GM15510 (cell line): ENCODE data around the gene DIPK1A.

Source experiments
- POLR2A ChIP-seq: IDR thresholded peaks from 3 replicates; pipeline ENCODE4 v1.6.1; 2011; ENCODE audit warnings: borderline replicate concordance; ENCODE audit not compliant: insufficient read length; ENCODE audit errors: extremely low read depth

The DIPK1A gene

DNA sequence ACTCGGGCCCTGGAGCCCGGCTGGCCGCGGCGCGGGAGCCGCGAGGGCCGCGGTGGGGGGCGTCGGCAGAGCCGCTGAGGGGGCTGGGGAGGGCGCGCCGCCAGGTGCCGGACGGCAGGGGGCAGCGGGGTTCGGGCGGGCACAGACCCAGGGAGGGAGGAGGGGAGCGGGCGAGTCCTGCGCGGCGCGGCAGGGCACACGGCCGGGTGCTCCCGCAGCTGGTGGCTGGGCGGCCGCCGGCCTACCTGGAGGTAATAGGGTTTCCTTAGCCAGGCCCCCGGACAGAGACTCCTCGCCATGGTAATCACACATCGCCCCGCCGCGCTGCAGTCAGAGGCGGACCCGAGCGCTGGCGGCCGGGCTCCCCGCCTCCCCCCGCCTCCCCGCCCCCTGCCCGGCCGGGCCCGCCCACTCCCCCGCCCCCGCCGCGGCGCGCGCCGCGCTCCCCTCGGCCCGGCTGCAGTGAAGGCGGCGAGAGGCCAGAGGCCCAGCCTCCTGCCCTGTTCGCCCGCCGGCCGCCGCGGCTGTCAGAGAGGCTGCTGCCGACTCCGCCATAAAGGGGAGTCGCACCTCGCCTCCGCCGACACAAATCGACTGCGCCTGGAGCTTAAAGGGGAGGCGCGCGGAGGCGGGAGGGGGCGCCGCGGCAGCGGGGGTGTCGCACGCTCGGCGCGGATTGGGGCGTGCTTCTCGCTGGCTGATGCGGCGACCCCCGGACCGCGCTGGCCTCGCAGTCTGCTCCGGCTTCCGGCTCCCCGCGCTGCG lies at the start of gene DIPK1A:
TSS of gene DIPK1A (minus strand) at position 332 of the 765 bp plus-strand sequence. CDS start at position 299, 33 bp downstream.
- TF ChIP-seq POLR2A: peak; percentile 76

DNA sequence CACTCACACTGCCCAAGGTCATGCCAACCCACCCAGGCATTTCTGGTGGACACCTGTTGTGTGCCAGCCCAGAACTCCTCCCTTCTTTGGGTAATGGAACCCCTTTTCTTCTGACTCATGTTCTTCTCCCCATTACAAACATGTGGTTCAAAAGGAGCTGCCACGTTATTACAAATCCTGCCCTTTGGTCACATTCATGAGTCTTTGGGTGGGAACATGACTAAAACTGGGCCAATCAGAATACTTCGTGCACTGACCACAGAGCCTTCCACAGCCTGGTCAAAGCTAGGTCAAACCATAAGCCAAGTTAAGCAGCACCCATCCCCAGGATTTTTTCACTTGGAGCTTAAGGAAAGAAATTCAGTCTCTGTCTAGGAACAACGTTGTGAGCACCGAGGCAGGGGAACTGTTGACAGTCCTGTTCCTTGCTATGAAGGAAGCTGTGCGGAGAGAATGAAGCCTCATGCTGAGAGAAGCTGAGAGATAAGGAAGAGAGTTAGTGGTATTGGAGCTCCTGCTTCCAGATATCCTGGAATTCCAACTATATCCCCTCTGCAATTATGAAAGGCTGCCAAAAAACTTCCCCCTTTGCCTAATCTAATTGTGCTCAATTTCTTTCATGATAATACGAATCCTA lies 46.8 kb upstream of the DIPK1A start:
- no peak for TF ChIP-seq POLR2A

DNA sequence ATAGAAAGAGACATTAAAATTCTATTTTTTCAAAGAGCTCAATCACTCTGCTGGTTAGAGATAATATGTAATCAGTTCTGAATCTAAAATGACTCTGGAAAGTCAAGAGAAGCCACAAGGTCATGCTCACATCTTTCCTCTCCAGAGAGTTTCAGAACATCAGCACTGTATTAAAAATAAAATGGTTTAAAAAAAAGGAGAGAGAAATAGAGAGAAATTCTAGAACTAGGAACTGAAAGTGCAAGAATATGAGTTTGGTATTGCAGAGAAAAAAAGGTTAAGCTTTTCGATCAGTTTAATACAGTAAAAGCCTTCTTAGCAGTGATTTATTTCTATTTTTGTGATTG lies 44.0 kb upstream of the DIPK1A start:
- no peak for TF ChIP-seq POLR2A

DNA sequence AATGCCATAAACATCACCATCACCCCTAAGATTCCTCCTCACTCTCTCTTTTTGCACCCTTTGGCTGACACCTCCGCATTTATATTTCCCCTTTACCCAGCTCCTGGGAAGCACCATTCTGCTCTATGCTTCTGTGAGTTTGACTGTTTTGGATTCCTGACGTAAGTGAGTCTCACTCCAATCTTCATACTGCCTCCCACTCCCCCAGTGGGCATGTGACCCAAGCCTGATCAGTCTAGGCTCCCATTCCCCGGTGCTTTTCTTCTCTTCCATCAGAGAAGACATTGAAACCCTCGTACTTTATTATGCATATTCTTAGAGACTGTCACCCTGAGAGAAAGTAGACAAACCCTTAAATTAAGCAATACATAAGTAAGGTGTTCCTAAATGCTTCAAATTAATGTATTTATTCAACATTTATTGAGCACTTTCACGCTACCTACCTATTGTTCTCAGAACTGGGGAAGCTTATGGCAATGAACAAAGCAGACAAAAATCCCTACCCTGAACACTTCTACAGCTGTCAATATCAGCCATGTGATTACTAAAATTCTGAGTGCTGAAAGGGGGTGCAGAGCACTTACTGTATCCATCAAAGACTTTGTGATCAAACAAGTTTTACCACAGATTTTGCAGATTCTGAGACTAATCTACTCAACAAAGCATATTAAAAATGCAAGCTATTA lies 43.4 kb upstream of the DIPK1A start:
- no peak for TF ChIP-seq POLR2A

DNA sequence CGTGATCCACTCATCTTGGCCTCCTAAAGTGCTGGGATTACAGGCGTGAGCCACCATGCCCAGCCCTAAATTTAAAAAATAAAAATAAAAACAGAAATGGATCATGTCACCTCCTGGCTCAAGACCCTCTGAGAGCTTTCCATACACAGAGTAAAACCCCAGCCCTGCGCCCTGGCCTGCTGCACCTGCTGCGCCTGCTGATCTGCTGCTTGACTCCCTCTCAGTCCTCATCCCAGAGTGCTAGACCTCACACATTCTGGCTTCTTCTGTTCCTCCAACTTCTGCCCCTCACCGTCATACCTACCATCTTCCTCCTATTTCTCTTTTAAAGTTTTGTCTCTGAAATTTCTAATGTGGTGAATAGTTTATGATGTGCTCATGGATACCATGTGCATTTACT lies 42.7 kb upstream of the DIPK1A start:
- no peak for TF ChIP-seq POLR2A

DNA sequence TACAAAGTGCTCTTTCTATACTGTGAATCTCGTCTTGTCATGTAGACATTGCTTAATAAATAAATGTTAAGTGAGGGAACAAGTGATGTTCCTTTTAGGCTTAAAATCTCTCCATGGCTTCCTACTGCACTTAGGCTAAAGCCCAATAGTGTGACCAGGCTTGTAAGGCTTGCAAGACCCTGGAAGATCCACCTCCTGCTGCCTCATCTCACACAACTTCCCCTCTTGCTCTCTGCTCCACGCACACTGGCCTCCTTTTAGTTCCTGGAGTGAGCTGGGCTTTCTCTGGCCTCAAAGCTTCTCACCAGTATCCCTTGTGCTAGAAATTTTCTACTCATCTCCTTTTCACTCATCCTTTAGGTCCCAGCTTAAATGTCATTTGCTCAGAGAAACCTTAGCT lies 41.5 kb upstream of the DIPK1A start:
- no peak for TF ChIP-seq POLR2A

DNA sequence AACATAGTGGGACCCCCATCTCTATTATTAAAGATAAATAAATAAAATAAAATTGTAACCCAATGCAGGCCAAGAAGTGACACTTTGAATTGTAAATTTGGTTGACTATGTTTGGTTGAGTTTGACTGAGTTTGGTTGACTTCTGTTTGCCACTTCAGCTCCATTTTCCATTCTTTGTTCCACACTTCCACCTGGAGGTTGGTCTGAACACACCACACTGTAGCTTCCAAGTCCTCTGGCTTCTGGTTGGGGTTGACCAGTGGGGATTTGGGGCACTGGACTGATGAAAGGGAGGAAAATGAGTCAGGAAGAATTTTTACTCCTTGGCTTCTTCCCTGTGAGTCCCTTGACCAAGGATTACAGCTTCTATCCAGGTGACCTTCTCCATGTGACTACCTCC lies 40.6 kb upstream of the DIPK1A start:
- no peak for TF ChIP-seq POLR2A

DNA sequence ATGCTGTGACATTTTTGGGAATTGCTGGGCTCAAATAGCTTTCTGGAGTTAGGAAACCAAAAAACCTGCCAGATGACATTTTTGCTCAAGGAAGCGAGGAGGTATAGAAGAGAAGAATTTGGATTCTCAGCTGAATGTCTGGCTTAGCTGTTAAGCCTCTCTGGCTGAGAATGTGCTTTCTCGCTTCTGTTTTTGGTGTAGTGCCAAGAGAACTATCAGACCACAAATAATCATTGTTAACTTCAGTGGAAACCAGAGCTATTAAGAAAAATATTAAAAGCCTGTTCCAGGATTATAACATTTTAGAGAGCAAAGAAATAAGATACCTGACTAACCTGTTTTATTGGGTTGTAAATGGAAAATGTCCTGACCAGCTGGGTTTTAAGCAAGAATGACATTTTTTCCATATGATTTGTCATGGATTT lies 39.5 kb upstream of the DIPK1A start:
- no peak for TF ChIP-seq POLR2A

DNA sequence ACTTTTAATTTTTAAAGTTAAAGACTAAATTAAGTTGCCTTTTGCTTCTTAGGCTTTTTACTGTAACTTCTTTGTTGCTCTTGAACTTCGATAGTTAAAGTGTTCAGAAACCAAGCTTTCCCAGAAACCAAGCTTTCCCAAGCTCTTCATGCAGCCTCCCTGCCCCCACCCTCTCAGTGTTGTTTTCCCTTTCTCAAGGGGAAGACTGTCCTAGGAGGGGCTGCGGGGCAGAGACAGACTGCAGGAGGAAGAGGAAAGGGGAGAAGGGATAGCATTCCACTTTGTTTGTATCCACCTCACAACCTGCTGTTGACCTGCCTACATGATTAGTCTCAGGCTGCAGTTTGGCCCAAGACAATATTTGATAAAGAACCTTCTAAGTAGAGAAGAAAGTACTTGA lies 39.0 kb upstream of the DIPK1A start:
- no peak for TF ChIP-seq POLR2A

DNA sequence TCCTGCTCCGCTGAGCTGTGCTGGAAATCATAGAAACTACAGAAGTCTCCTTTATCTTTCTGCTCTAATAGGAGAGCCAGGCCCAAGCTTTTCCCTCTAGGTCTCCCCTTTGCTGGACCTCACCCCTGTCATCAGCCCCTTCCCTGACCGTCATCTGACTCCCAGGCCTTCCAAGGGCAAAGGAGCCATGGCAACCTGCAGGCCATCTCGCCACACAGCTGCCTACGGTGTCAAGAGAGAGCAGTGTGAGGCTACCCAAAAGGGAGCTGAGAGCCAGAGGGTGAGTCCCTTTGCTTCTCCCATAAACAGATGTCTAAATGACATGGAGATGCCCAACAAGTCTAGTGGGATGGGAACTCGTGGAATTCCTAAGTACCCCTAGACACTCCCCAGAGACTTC lies 37.6 kb upstream of the DIPK1A start:
- TF ChIP-seq POLR2A: no peak

DNA sequence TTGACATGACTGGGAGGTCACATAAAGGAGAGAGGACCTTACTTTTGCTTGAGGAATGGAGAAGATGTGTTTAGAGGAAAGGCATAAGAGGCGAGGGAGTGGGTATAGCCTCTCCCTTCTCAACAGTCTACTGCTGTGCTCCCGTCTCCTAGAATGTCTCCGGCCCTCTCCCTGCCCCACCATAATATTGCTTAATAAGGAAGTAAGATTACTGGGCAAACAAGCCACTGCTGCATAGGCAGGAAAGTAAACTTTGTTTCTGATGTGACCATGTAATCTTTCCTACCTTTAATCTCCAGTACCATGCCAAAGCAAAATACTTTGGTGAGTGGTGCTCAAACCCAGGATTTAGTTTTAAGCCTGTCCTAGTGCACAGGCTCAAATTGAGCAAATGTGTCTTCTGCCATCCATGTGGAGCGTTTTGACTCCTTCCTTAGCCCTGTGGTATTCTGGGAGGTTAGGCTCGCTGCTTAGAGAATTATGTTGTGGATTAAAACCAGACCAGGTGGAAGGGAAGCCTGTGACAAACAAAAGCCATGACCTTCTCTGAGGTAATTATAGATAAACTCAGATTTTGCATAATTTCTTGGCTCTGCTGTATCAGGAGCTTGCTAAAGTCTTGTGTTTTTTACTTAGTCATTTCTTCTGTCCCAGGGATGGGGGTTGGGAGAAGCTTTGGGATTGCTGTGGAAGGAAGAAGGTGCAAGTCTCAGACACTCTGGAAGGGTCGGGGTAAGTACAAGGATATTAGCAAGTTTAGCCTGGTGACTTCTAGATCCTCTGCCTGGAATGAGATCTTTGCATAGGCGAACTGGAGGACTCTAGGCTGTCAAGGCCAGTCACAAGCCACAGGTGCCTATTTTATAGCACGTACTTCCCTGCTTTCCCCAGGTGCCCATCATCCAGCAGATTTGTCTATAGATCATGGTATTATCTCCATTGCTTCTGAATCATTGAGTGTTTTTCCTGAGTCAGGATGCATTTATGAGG lies 34.5 kb upstream of the DIPK1A start:
- TF ChIP-seq POLR2A: no peak

DNA sequence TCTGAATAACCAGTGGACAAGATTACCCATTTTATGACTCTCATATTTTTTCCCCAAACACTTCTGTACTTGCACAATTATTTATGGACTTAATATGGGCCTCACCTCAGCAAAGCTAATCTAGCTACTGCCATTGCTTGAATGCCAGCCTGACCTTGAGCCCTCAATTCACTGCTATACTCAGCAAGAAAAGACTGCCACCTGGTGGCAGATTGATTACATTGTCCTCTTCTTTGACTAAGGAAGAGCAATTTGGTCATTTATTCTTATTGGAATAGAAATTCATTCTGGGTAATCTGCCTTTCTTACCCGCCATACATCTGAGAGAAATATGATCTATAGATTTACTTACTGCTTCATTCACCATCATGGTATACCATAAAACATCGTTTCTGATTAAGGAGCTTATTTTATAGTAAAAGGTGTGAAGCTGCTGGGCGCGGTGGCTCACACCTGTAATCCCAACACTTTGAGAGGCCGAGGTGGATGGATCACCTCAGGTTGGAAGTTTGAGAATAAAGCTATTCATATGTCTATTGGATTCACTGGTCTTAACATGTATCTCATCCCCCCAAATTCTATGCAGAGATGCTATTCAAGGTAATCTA lies 32.9 kb upstream of the DIPK1A start:
- no peak for TF ChIP-seq POLR2A

DNA sequence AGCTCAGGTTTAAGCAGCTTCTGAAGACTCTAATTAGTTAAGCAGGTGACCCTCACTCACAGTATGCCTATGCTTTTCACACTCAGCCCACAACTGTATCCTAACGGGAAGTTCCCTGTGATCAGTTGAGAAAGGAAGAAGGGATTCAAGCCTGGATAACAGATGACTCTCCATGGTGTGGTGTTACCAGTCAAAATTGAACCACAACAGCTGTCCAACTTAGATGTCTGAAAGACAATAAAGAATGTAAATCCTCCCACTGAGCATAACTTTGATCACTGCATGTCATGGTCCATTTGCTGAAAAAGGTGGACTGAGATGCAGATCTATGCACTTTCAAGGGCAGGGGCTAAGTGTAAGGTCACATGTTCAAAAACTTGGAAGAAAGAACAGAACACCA lies 32.3 kb upstream of the DIPK1A start:
- no peak for TF ChIP-seq POLR2A

DNA sequence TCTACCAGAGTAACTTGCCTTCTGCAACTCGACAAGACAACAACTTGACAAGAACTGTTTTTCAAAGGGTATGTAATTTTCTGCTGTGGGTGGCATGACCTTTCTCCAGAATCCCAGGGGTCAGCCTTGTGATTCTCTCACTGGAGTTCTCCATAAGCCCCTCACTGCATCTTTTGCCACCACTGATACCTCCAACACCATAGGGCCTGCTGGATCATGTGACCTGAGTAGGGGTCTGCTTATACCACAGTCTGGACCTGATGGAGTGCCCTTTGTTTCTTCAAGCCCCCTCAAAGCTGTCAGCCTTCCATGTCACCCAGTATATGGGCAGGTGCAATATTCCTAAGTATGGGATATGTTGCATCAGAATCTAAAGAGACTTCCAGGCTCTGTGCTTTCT lies 31.6 kb upstream of the DIPK1A start:
- no peak for TF ChIP-seq POLR2A
